Skeletal muscle satellite cell (primary cell): ENCODE measurements around the gene LCE5A. TPM values are rescaled to one million over a fixed set of nuclear protein-coding genes. Genes with fewer than 3 reads are reported as not detected.
"Not testable (repeated sequence)": the region's sequence is repeated elsewhere in the genome, so short reads cannot be mapped to it uniquely, and the experiment has no call there.

Experiments used
- H3K27me3 ChIP-seq: 2 replicates; pipeline ENCODE4 v1.7.0; 2013; ENCODE audit warnings: low read length; ENCODE audit not compliant: control insufficient read depth, insufficient read depth
- H3K36me3 ChIP-seq: 2 replicates; pipeline ENCODE4 v1.7.0; 2013; ENCODE audit warnings: mild to moderate bottlenecking, control low read depth, low read length; ENCODE audit not compliant: insufficient read depth
- H3K4me1 ChIP-seq: 2 replicates; pipeline ENCODE4 v1.7.0; 2013; ENCODE audit warnings: low read length; ENCODE audit not compliant: control insufficient read depth, insufficient read depth
- H3K4me2 ChIP-seq: 2 replicates; pipeline ENCODE4 v1.7.0; 2013; ENCODE audit warnings: mild to moderate bottlenecking, low read length
- H3K4me3 ChIP-seq: 2 replicates; pipeline ENCODE4 v1.7.0; 2013; ENCODE audit warnings: low read length
- H3K9ac ChIP-seq: 2 replicates; pipeline ENCODE4 v1.7.0; 2013; ENCODE audit warnings: mild to moderate bottlenecking, low read depth, low read length, moderate library complexity
- H3K9me3 ChIP-seq: replicated peaks from 2 replicates; pipeline ENCODE4 v1.7.0; 2013; ENCODE audit warnings: mild to moderate bottlenecking, control low read depth, low read length
- total RNA-seq: library from RNA; depleted of rRNA; stranded (reverse); fragments of >200 nt; gene quantifications from 2 replicates; pipeline ENCODE4 v1.2.3, GENCODE V29; 2012; rRNA removed

LCE5A gene
- not detected in 2 replicates for total RNA-seq

- no peak within 1 kb of the TSS for H3K4me3 ChIP-seq
- H3K4me2 ChIP-seq, result no peak within 1 kb of the TSS
- H3K4me1 ChIP-seq, result peaks cover 1% of the 10 kb centered on the region
- peaks cover 45% of the 10 kb centered on the region for H3K27me3 ChIP-seq
- H3K9ac ChIP-seq, result no peak within 1 kb of the TSS
- H3K36me3 ChIP-seq, result no peaks in the 10 kb centered on the region
- H3K9me3 ChIP-seq, result no peaks in the 10 kb centered on the region
Measured at GRCh38 chr1:152510503-152510902, at the start of gene LCE5A. Gene LCE5A, plus strand, starts transcription at chr1:152510803. Its CDS starts 732 bp downstream, at chr1:152511535.

GRCh38 chr1:152461544-152461943, 49.1 kb upstream of the LCE5A start:
- Histone ChIP-seq H3K36me3 (no peaks in the 10 kb centered on the region), H3K27me3 (no peaks in the 10 kb centered on the region), H3K4me1 (peaks cover 5% of the 10 kb centered on the region), H3K9ac (no peak overlapping the region), H3K9me3 (no peaks in the 10 kb centered on the region), H3K4me3 (no peak overlapping the region), H3K4me2 (no peak overlapping the region)

DNA sequence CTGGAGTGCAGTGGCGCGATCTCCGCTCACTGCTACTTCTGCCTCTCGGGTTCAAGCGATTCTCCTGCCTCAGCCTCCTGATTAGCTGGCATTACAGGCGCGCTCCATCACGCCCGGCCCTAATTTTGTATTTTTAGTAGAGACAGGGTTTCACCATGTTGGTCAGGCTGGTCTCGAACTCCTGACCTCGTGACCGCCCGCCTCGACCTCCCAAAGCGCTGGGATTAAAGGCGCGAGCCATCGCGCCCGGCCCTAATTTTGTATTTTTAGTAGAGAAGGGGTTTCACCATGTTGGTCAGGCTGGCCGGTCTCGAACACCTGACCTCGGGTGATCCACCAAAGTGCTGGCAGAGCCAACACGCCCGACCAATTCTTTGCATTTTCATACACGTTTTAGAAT, 48.0 kb upstream of the LCE5A start:
- Histone ChIP-seq H3K9me3 (no peaks in the 10 kb centered on the region), H3K4me3 (no peak overlapping the region)

DNA sequence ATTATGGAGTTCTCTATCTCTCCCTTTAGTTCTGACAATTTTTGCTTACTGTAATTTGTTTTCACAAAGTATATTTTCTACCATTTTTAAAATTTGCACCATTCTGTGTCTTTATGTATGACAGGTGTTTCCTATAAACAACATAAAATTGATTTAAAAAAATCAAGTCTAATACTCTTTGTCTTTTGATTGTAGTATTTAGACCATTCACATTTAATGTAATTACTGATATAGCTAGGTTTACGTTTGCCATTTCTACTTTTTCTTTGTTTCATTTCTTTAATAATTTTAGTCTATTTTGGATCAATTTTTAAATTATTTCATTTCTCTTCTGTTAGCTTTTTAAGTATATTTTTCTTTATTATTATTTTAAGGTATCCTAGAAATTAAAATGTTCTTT, 44.4 kb upstream of the LCE5A start:
- Histone ChIP-seq H3K9ac (no peak overlapping the region), H3K36me3 (no peaks in the 10 kb centered on the region), H3K4me3 (no peak overlapping the region), H3K9me3 (no peaks in the 10 kb centered on the region), H3K27me3 (peaks cover 20% of the 10 kb centered on the region), H3K4me2 (no peak overlapping the region), H3K4me1 (no peaks in the 10 kb centered on the region)

More for the DNA sequence above, 48.0 kb upstream of the LCE5A start:
- Histone ChIP-seq H3K36me3 (no peaks in the 10 kb centered on the region), H3K4me2 (no peak overlapping the region), H3K27me3 (peaks cover under 1% of the 10 kb centered on the region), H3K9ac (no peak overlapping the region), H3K4me1 (peaks cover 5% of the 10 kb centered on the region)

DNA sequence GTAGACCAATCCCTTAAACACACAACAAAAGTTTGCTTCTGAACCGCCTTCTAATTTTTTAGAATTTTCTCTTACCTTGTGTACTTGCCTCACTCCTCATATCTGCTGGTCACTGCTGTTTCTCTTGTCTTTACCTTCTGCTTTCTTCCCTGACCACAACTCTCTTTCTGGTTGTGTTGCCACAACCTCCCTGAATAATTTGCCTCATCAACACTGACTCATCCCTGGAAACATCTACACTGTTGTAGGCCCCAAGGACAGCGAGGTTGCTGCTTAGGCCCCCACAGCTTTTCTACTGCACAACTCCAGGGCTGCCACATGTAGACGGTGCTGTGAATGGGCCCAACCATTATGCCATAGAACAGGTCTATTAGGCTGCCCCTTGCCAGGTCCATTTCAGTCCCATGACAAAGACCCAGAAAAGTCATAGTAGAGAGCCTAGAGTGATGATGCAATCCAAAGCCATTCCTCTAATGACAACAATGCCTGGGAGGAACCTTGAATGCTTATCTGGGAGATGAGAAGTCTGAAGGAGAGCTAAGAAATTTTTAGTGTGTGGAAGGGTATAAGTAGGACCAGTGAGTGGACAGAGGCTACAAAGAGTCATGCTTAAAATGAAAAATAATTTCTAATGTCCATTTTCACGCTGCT, 36.6 kb upstream of the LCE5A start:
- no peaks in the 10 kb centered on the region for H3K9me3 ChIP-seq
- H3K4me2 ChIP-seq, result no peak overlapping the region
- no peaks in the 10 kb centered on the region for H3K4me1 ChIP-seq
- H3K4me3 ChIP-seq, result no peak overlapping the region
- H3K27me3 ChIP-seq, result peaks cover 10% of the 10 kb centered on the region
- no peaks in the 10 kb centered on the region for H3K36me3 ChIP-seq
- H3K9ac ChIP-seq, result no peak overlapping the region

GRCh38 chr1:152479792-152480595, 30.6 kb upstream of the LCE5A start:
- Histone ChIP-seq H3K4me3 (no peak overlapping the region), H3K36me3 (no peaks in the 10 kb centered on the region), H3K4me1 (no peaks in the 10 kb centered on the region), H3K27me3 (no peaks in the 10 kb centered on the region), H3K4me2 (no peak overlapping the region), H3K9me3 (no peaks in the 10 kb centered on the region), H3K9ac (no peak overlapping the region)

GRCh38 chr1:152481869-152482664, 28.5 kb upstream of the LCE5A start:
- H3K9me3 ChIP-seq, result no peaks in the 10 kb centered on the region
- no peak overlapping the region for H3K4me2 ChIP-seq
- H3K4me1 ChIP-seq, result no peaks in the 10 kb centered on the region
- no peak overlapping the region for H3K9ac ChIP-seq
- H3K36me3 ChIP-seq, result no peaks in the 10 kb centered on the region
- H3K27me3 ChIP-seq, result no peaks in the 10 kb centered on the region
- no peak overlapping the region for H3K4me3 ChIP-seq

DNA sequence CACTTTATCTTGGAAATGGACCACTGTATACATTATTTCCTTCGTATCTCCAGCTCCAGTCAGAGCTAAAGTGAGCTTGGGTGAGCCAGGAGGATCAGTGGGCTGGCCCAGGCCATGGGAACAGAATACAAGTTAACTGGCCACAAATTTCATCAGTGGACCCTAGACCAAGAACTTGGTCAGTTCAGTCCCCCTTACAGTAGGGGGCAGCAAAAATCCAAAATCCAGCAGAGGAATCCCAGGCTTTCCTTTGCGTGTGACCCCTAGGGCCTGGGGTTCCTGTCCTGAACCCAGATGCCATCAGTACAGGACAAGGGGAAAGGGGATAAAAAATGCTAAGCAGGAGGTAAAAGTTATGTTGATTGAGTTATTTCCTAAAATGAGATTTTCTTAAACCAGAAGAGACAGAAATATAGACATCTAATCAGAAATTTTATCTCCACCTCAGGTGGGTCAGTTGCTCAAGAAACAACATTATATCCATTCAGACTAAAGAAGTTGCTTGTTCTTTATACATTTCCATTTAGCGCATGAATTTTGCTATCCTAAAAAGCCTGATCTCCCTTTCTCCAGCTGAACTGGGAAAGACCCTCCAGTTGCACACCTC, 24.1 kb upstream of the LCE5A start:
- no peaks in the 10 kb centered on the region for H3K27me3 ChIP-seq
- H3K9ac ChIP-seq, result no peak overlapping the region
- H3K9me3 ChIP-seq, result no peaks in the 10 kb centered on the region
- no peak overlapping the region for H3K4me2 ChIP-seq
- no peaks in the 10 kb centered on the region for H3K36me3 ChIP-seq
- H3K4me1 ChIP-seq, result no peaks in the 10 kb centered on the region
- H3K4me3 ChIP-seq, result no peak overlapping the region

DNA sequence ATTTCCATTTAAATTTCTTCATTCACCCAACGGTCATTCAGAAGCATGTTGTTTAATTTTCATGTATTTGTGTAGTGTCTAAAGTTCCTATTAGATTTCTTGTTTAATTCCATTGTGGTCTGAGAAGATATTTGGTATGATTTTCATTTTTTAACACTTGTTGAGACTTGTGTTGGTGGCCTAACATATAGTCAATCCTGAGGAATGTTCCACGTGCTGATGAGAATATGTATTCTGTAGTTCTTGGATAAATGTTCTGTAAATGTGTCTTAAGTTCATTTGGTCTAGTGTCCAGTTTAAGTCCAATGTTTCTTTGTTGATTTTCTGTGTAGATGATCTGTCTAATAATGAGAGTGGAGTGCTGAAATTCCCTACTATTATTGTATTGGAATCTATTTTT, 22.7 kb upstream of the LCE5A start:
- H3K27me3 ChIP-seq, result no peaks in the 10 kb centered on the region
- H3K4me1 ChIP-seq, result no peaks in the 10 kb centered on the region
- H3K36me3 ChIP-seq, result no peaks in the 10 kb centered on the region
- H3K9me3 ChIP-seq, result no peaks in the 10 kb centered on the region
- H3K4me2 ChIP-seq, result no peak overlapping the region
- H3K4me3 ChIP-seq, result no peak overlapping the region
- H3K9ac ChIP-seq, result no peak overlapping the region

- H3K4me1 ChIP-seq, H3K9ac ChIP-seq, H3K4me2 ChIP-seq: not testable (repeated sequence)
Measured at GRCh38 chr1:152491537-152491936, 19.1 kb upstream of the LCE5A start.

GRCh38 chr1:152495066-152495675, 15.4 kb upstream of the LCE5A start:
- H3K4me1 ChIP-seq, result no peaks in the 10 kb centered on the region
- no peak overlapping the region for H3K9ac ChIP-seq
- H3K4me3 ChIP-seq, result no peak overlapping the region
- H3K27me3 ChIP-seq, result no peaks in the 10 kb centered on the region
- H3K9me3 ChIP-seq, result no peaks in the 10 kb centered on the region
- no peaks in the 10 kb centered on the region for H3K36me3 ChIP-seq
- H3K4me2 ChIP-seq, result no peak overlapping the region

More at GRCh38 chr1:152491537-152491936, 19.1 kb upstream of the LCE5A start:
- not testable (repeated sequence) for H3K36me3 ChIP-seq, H3K9me3 ChIP-seq, H3K4me3 ChIP-seq, H3K27me3 ChIP-seq
